OCI-LY7 (cell line): Measurements from ENCODE around the gene EPHB1. TPM values are rescaled to one million over a fixed set of nuclear protein-coding genes. Genes with fewer than 3 reads are reported as not detected.

ENCODE experiments used
- BruUV-seq: library from RNA; stranded (reverse); fragments of 400-500 nt; replicated peaks from 2 replicates; lab custom pipeline; 2021; lab: Mats Ljungman, UMichigan
- CTCF ChIA-PET: fragments of 300-600 bp; sonication (Branson Sonifier 250); formaldehyde crosslinking; loops from one replicate; lab custom pipeline; 2022; ENCODE audit warnings: antibody characterized with exemption; ENCODE audit not compliant: unreplicated experiment; lab: Charles Lee
- POLR2A ChIA-PET: fragments of 300-600 bp; sonication (Branson Sonifier 250); formaldehyde crosslinking; loops from one replicate; lab custom pipeline; 2022; ENCODE audit warnings: antibody characterized with exemption; lab: Charles Lee
- DNase-seq: peaks from one replicate; pipeline ENCODE4 v3.0.0-alpha.2; 2015; ENCODE audit warnings: low spot score
- H2AFZ ChIP-seq: fragments of 200-600 bp; sonication (generic), shearing (Covaris generic); 2 replicates; pipeline ENCODE4 v1.6.1; 2014; ENCODE audit warnings: mild to moderate bottlenecking, antibody characterized with exemption, low read length, moderate library complexity
- H3K27ac ChIP-seq: fragments of 200-600 bp; sonication (generic); 2 replicates; pipeline ENCODE4 v1.5.1; 2014; ENCODE audit warnings: mixed run types, low read depth, mild to moderate bottlenecking, moderate library complexity, low read length, inconsistent platforms; ENCODE audit not compliant: poor library complexity, severe bottlenecking
- H3K36me3 ChIP-seq: fragments of 200-600 bp; sonication (generic); 2 replicates; pipeline ENCODE4 v1.6.1; 2014; ENCODE audit warnings: mild to moderate bottlenecking, antibody characterized with exemption, low read length, moderate library complexity, mixed read lengths; ENCODE audit not compliant: insufficient read depth
- H3K4me1 ChIP-seq: fragments of 200-600 bp; sonication (generic); 2 replicates; pipeline ENCODE4 v1.5.1; 2014; ENCODE audit warnings: mild to moderate bottlenecking, low read length; ENCODE audit not compliant: insufficient read depth, poor library complexity, severe bottlenecking
- H3K4me2 ChIP-seq: fragments of 200-600 bp; sonication (generic); 2 replicates; pipeline ENCODE4 v1.6.1; 2014; ENCODE audit warnings: mild to moderate bottlenecking, low read length
- H3K4me3 ChIP-seq: fragments of 200-600 bp; sonication (generic); 2 replicates; pipeline ENCODE4 v1.5.1; 2014; ENCODE audit warnings: mild to moderate bottlenecking, low read depth, low read length; ENCODE audit not compliant: poor library complexity, severe bottlenecking
- H3K79me2 ChIP-seq: fragments of 200-600 bp; sonication (generic); 2 replicates; pipeline ENCODE4 v1.6.1; 2016; ENCODE audit warnings: low read depth, mild to moderate bottlenecking, low read length, moderate library complexity, mixed read lengths; ENCODE audit not compliant: insufficient read depth
- H3K9me2 ChIP-seq: fragments of 200-600 bp; sonication (generic); 2 replicates; pipeline ENCODE4 v1.6.1; 2016; ENCODE audit warnings: mild to moderate bottlenecking, low read length, mixed read lengths; ENCODE audit not compliant: insufficient read depth
- H3K9me3 ChIP-seq: fragments of 200-600 bp; sonication (generic); 2 replicates; pipeline ENCODE4 v1.6.1; 2014; ENCODE audit warnings: mild to moderate bottlenecking, mixed run types, low read length, mixed read lengths
- H4K20me1 ChIP-seq: fragments of 200-600 bp; sonication (generic); 2 replicates; pipeline ENCODE4 v1.6.1; 2014; ENCODE audit warnings: mild to moderate bottlenecking, antibody characterized with exemption, low read length, moderate library complexity, mixed read lengths; ENCODE audit not compliant: insufficient read depth
- CTCF ChIP-seq: fragments of 200-600 bp; sonication (generic); conservative IDR thresholded peaks from 2 replicates; pipeline ENCODE4 v1.5.1; 2014; ENCODE audit warnings: mild to moderate bottlenecking, antibody characterized with exemption, low read length, moderate library complexity, mixed read lengths
- EZH2phosphoT487 ChIP-seq: fragments of 200-600 bp; sonication (generic); IDR thresholded peaks from 2 replicates; pipeline ENCODE4 v1.6.1; 2018; ENCODE audit warnings: low read depth, borderline replicate concordance, mild to moderate bottlenecking, mixed run types, antibody characterized with exemption, low read length, moderate library complexity, mixed read lengths
- intact Hi-C: fragments of 100-400 bp; cut with micrococcal nuclease; formaldehyde crosslinking; loops from one replicate; pipeline ENCODE4 v1.10.0; 2022; ENCODE audit not compliant: unreplicated experiment
- total RNA-seq, 2 experiments: library from RNA; depleted of rRNA in 1 of 2; stranded (reverse); fragments of >200 nt in 1 of 2; shearing (Covaris generic) in 1 of 2; gene quantifications; 2 replicates each; pipeline ENCODE4 v1.2.3, GENCODE V29; 2014 to 2022

The EPHB1 gene
- total RNA-seq, 2 experiments from 2014 or later: 0.54 to 1.3 TPM

GRCh38 chr3:134802428-134803050 lies 7.5 kb downstream of the EPHB1 start:
- intact Hi-C loops: no loop called here

GRCh38 chr3:134803051-134803505 lies 8.0 kb downstream of the EPHB1 start:
- BruUV-seq: no TSS peak
- DNase-seq: no peak
- POLR2A ChIA-PET: interaction anchor here (0.5 kb wide), 1 partner anchor 375 kb away, joined by 4 read pairs; no protein-coding TSS in a partner anchor
- H3K4me3 ChIP-seq: no peak overlapping the region
- H3K27ac ChIP-seq: no peak overlapping the region
- no peaks in the 10 kb centered on the region for H3K9me2 ChIP-seq
- no peaks in the 10 kb centered on the region for H4K20me1 ChIP-seq
- H3K9me3 ChIP-seq: no peaks in the 10 kb centered on the region
- CTCF ChIA-PET: no interaction called here
- no peaks in the 10 kb centered on the region for H3K79me2 ChIP-seq
- TF ChIP-seq CTCF (no peak), EZH2phosphoT487 (no peak)
- no peaks in the 10 kb centered on the region for H3K36me3 ChIP-seq
- H3K4me2 ChIP-seq: no peak overlapping the region
- no peaks in the 10 kb centered on the region for H3K4me1 ChIP-seq
- intact Hi-C loops: no loop called here
- H2AFZ ChIP-seq: no peak overlapping the region

More at GRCh38 chr3:134802428-134803050, 7.5 kb downstream of the EPHB1 start:
- Histone ChIP-seq H3K9me2 (no peaks in the 10 kb centered on the region), H3K9me3 (no peaks in the 10 kb centered on the region), H3K4me3 (no peak overlapping the region), H3K27ac (no peak overlapping the region), H3K4me2 (no peak overlapping the region), H3K4me1 (no peaks in the 10 kb centered on the region), H4K20me1 (no peaks in the 10 kb centered on the region), H2AFZ (no peak overlapping the region), H3K79me2 (no peaks in the 10 kb centered on the region), H3K36me3 (no peaks in the 10 kb centered on the region)
- no TSS peak for BruUV-seq
- TF ChIP-seq CTCF (no peak), EZH2phosphoT487 (no peak)
- CTCF ChIA-PET: no interaction called here
- no peak for DNase-seq
- POLR2A ChIA-PET: interaction anchor here (0.5 kb wide), 1 partner anchor 375 kb away, joined by 4 read pairs; no protein-coding TSS in a partner anchor

GRCh38 chr3:134803652-134804051 lies 8.6 kb downstream of the EPHB1 start:
- intact Hi-C loops: no loop called here
- POLR2A ChIA-PET: no interaction called here

More at GRCh38 chr3:134803652-134804051, 8.6 kb downstream of the EPHB1 start:
- Histone ChIP-seq H3K4me2 (no peak overlapping the region), H3K4me3 (no peak overlapping the region), H3K36me3 (no peaks in the 10 kb centered on the region), H3K9me2 (no peaks in the 10 kb centered on the region), H3K9me3 (no peaks in the 10 kb centered on the region), H4K20me1 (no peaks in the 10 kb centered on the region), H3K4me1 (no peaks in the 10 kb centered on the region), H3K27ac (no peak overlapping the region), H3K79me2 (no peaks in the 10 kb centered on the region), H2AFZ (no peak overlapping the region)
- no TSS peak for BruUV-seq
- TF ChIP-seq EZH2phosphoT487: no peak
- TF ChIP-seq CTCF: no peak
- CTCF ChIA-PET: no interaction called here
- no peak for DNase-seq
